Pancreas (tissue), 10 donors: ENCODE measurements around the gene LFNG. TPM values are rescaled to one million over a fixed set of nuclear protein-coding genes. Genes with fewer than 3 reads are reported as not detected.

Experiments
- ATAC-seq, 4 donors: fragments of 200-7000 bp; cut with Tn5 transposase; one replicate each; pipeline versions ENCODE4 v1.8.0 to v1.9.1; 2020; ENCODE audit warnings: mild to moderate bottlenecking in 4 of 4, moderate library complexity in 4 of 4
- DNase-seq, 6 donors: peaks; one replicate each; pipeline ENCODE4 v3.0.0-alpha.2; 2020
- FAIRE-seq: peaks from 2 replicates; lab custom pipeline; 2012; peaks lifted over from hg19 to GRCh38; lab: Jason Lieb, UNC
- H3K27ac ChIP-seq, 4 donors: fragments of 200-600 bp; sonication (generic); 1 replicate in 3 of 4; 2 replicates in 1 of 4; pipeline versions ENCODE4 v1.5.0 to v1.8.0; 2020
- H3K27me3 ChIP-seq, 4 donors: fragments of 200-600 bp; one replicate each; pipeline ENCODE4 v1.8.0; 2021
- H3K36me3 ChIP-seq, 3 donors: fragments of 200-600 bp; sonication (generic) in 1 of 3; one replicate each; pipeline versions ENCODE4 v1.5.0 to v1.8.0; 2020 to 2021
- H3K4me1 ChIP-seq, 3 donors: fragments of 200-600 bp; one replicate each; pipeline ENCODE4 v1.8.0; 2021
- H3K4me3 ChIP-seq, 4 donors: fragments of 200-600 bp; sonication (generic) in 2 of 4; one replicate each; pipeline versions ENCODE4 v1.5.0 to v1.8.0; 2020 to 2021
- H3K9me3 ChIP-seq, 4 donors: fragments of 200-600 bp; one replicate each; pipeline ENCODE4 v1.8.0; 2021
- WGBS, 2 donors: extraction: QIAGEN DNeasy Blood & Tissue Kit; methylation state at CpG; one replicate each; pipeline ENCODE4 v1.1.7; 2013; 5-methylcytosine and 5-hydroxymethylcytosine counted together
- intact Hi-C, 3 donors: fragments of 100-400 bp; cut with DNase I; formaldehyde crosslinking; loops; one replicate each; pipeline versions ENCODE4 v1.11.1 to v1.14.2; 2022
- polyA plus RNA-seq, 2 donors: library from polyadenylated mRNA; stranded (reverse); fragments of 200-250 nt; gene quantifications; one replicate each; pipeline ENCODE4 v1.2.3, GENCODE V29; 2013
- total RNA-seq, 6 donors: library from RNA; stranded (reverse); fragmentation: NEBNext Ultra II Directional in 4 of 6; extraction: Animal tissue kit (Norgen Biotek cat#: 25700) in 4 of 6; gene quantifications; one replicate each; pipeline versions ENCODE4 v1.2.1 to v1.2.4, GENCODE V29; 2021 to 2023
- TF ChIP-seq, protein P1 (sequence below), 4 donors: fragments of 200-600 bp; sonication (generic) in 3 of 4; IDR thresholded peaks; one replicate each; pipeline versions ENCODE4 v1.5.0 to v1.8.0; 2021; ENCODE audit warnings: antibody characterized with exemption in 4 of 4
- donor health status: healthy with polysubstance abuse.
- donor health status: DM: no; HTN: no; CAD: no; lungs with moderate emphysema.
- donor health status: DM: no; HTN: no; CAD: no.
- donor health status: control.
- donor health status: control.
- donor health status: Bipolar disorder and iron deficiency.
- donor health status: DM: yes; HTN: yes; CAD: no.
- donor health status: DM: no; HTN: no; CAD: no.
- donor health status: DM: no; HTN: no; CAD: no.
- donor health status: DM: yes; HTN: yes; CAD: no.

The LFNG gene
- total and polyA plus RNA-seq, 8 donors: 28.2 to 66.8 (median 41.1) TPM

DNA sequence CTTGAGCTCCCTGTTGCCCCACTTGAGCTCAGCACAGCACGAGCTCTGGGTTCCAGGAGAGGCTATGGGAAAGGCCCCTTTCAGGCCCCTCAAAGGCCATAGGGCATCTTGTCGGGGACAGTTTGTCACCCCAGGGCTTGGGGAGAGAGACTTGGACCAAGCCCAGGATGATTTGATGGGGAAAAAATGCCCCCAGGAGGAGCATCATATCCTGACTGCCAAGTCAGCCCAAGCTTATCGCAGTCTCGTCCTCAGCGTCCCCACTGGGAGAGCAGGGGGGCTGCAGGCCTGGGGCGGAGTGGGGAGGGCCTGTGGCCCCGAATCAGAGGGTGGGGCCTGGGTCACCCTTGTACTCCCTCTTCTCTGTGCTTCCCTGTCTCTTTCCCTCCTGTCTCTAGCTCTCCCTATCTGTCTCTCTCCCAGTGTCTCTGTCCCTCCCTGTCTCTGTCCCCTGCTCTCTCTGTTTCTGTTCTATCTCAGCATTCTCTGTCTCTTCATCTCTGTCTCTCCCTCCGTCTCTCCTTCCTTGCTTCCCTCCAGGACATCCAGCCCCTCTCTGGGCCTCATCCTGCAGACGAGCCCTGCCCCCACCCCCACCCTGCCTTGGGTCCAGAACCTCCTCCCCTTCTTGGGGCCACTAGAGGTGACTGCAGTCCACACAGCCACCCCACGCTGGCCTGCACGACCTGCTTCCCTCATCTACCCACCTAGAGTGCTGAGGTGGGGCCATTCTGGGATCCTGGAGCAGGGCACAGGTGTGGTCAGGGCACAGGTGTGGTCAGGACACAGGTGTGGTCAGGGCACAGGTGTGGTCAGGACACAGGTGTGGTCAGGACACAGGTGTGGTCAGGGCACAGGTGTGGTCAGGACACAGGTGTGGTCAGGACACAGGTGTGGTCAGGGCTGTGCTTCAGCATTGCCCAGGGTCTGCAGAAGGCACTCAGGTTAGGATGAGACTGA, 26.1 kb upstream of the LFNG start:
- TF ChIP-seq, protein P1, sequence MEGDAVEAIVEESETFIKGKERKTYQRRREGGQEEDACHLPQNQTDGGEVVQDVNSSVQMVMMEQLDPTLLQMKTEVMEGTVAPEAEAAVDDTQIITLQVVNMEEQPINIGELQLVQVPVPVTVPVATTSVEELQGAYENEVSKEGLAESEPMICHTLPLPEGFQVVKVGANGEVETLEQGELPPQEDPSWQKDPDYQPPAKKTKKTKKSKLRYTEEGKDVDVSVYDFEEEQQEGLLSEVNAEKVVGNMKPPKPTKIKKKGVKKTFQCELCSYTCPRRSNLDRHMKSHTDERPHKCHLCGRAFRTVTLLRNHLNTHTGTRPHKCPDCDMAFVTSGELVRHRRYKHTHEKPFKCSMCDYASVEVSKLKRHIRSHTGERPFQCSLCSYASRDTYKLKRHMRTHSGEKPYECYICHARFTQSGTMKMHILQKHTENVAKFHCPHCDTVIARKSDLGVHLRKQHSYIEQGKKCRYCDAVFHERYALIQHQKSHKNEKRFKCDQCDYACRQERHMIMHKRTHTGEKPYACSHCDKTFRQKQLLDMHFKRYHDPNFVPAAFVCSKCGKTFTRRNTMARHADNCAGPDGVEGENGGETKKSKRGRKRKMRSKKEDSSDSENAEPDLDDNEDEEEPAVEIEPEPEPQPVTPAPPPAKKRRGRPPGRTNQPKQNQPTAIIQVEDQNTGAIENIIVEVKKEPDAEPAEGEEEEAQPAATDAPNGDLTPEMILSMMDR (IDR thresholded peaks at IDR 0.05): no peak
- H3K27me3 ChIP-seq: no peaks in the 10 kb centered on the region
- DNase-seq (peak in 1 of 6 donors; percentile 32), FAIRE-seq (no peak), ATAC-seq (no peak)
- H3K9me3 ChIP-seq: no peaks in the 10 kb centered on the region
- no peaks in the 10 kb centered on the region for H3K36me3 ChIP-seq
- H3K4me1 ChIP-seq: no peaks in the 10 kb centered on the region
- no peak overlapping the region for H3K27ac ChIP-seq
- WGBS, 2 donors: 60 to 62% methylated on average over 10 of the region's 11 CpGs
- no peak overlapping the region for H3K4me3 ChIP-seq
- intact Hi-C loops: no loop called here

DNA sequence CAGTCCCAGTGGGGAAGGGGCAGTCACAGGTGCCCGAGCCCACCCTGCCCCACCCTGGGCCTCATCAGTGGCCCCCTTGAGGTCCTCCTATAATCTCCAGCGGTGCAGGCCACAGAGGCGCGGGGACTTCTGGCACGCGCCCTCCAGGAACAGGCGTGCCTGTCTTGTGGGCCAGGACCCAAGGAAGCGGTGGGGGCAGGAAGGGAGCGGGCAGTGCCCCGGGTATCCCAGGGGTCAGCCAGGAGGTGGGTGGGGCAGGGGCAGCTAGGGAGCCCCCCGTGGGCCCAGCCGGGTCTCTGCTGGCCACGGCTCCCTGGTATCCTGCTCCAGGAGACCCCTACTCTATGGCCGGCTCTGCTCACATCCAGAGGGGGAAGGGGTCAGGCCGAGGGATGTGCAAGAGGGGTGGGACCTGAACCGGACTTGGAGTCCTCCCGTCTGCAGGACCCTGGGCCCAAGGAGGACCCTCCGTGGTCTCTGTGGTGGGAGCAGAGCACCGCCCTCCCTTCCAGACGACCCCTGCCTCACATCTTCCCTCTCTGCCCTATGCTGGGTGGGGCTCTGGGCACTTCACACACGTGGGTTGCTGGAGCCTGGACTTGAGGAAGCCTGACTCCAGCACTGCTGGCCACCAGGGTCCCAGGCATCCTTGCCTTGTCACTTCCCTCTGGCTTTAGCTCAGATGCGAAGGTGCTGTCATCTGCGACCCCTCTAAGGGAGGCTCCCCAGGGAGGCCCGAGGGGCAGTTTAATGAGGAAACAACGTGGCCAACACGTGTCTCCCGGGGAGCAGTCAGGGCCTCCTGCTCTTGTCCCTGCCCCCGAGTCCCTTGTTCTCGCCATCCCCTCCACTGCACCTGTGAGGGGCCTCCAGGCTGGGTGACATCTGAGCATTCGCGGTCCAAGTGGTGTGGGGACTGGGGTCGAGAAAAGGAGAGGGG, 25.1 kb upstream of the LFNG start:
- intact Hi-C loops: no loop called here
- H3K4me3 ChIP-seq: no peak overlapping the region
- H3K27ac ChIP-seq: no peak overlapping the region
- FAIRE-seq: no peak
- no peaks in the 10 kb centered on the region for H3K27me3 ChIP-seq
- TF ChIP-seq, protein P1 (IDR thresholded peaks at IDR 0.05): no peak
- ATAC-seq: no peak
- DNase-seq: peak in 1 of 6 donors; percentile 69
- H3K9me3 ChIP-seq: no peaks in the 10 kb centered on the region
- H3K36me3 ChIP-seq: no peaks in the 10 kb centered on the region
- 63 to 73% methylated on average over 27 to 32 of the region's 32 CpGs for WGBS, 2 donors
- no peaks in the 10 kb centered on the region for H3K4me1 ChIP-seq

DNA sequence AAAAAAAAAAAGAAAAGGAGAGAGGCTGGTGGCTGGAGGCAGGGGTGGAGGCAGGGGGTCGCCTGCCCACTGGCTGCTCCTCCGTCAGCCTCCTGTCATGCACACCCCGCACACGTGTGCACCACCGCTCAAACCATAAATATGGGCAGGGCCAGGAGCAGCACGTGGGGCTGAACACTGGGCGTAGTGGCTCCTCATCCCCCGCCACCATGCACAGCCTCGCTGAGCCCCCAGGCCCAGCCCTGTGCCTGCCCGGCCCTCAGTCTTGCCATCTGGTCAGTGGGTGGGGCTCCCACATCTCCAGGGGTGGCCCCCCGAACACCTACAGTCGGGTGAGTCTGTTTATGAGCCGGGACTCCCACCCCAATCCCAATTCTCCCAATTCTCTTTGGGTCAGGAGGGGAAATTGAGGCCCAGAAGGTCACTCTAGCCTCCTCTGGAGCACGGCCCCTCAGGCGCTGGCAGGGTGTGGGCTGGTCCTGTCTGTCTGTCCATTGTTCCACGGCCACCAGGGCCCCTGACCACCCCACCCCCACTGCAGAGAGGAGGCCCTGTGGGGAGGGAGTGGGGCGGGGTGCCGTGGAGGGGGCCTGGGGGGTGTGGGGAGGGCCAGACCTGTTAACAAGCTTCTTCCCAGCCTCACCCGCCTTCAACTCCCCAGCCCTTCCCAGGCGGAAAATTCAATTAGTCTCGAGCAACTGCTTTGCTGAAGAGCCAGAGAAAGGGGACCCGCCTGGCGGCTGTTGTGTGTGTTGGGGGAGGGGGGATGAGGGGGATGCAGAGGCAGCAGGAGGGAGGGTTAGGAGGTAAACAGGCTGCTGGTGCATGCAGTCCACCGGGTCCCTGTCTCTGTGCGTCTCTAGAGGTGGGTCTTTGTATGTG, 23.9 kb upstream of the LFNG start:
- ATAC-seq: no peak
- TF ChIP-seq, protein P1 (IDR thresholded peaks at IDR 0.05): no peak
- peak in 1 of 6 donors; percentile 61 for DNase-seq
- Histone ChIP-seq H3K4me3 (no peak overlapping the region), H3K4me1 (no peaks in the 10 kb centered on the region), H3K27ac (no peak overlapping the region), H3K36me3 (no peaks in the 10 kb centered on the region), H3K27me3 (no peaks in the 10 kb centered on the region), H3K9me3 (no peaks in the 10 kb centered on the region)
- intact Hi-C loops: no loop called here
- FAIRE-seq: no peak
- 71 to 74% methylated on average over 24 to 25 of the region's 25 CpGs for WGBS, 2 donors

DNA sequence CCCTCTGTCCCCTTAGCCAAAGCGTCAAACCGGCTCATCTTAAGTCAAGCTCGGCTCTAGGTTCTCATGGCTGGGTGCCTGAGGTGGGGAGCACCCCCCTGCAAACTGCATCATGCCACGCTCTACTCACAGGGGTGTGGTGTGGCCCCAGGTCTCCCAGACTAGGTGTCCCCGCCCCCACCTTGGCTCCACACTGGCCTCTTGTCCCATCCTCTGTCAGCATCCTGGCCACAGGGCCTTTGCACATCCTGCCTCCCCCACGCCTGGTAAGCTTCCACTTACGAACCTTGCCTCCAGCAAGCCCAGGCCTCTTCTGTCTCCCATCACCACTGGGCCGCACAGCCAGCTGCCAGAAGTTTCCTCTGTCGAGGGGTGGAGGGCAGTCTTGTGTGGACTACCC, 23.2 kb upstream of the LFNG start:
- FAIRE-seq: no peak
- no peak for DNase-seq
- ATAC-seq: no peak
- TF ChIP-seq, protein P1 (IDR thresholded peaks at IDR 0.05): no peak
- Histone ChIP-seq H3K4me3 (no peak overlapping the region), H3K4me1 (no peaks in the 10 kb centered on the region), H3K36me3 (no peaks in the 10 kb centered on the region), H3K27ac (no peak overlapping the region), H3K9me3 (no peaks in the 10 kb centered on the region), H3K27me3 (no peaks in the 10 kb centered on the region)
- intact Hi-C loops: no loop called here
- 82 to 89% methylated on average over 9 of the region's 9 CpGs for WGBS, 2 donors
